Mucosa of descending colon (tissue), 3 donors: ENCODE measurements around the gene ALG11. TPM values are rescaled to one million over a fixed set of nuclear protein-coding genes. Genes with fewer than 3 reads are reported as not detected.
"Not testable (repeated sequence)": the region's sequence is repeated elsewhere in the genome, so short reads cannot be mapped to it uniquely, and the experiment has no call there.

Experiments used
- ATAC-seq: fragments of 200-7000 bp; cut with Tn5 transposase; one replicate; pipeline ENCODE4 v1.9.1; 2020; ENCODE audit warnings: mild to moderate bottlenecking, moderate library complexity
- DNase-seq, 3 donors: peaks; one replicate each; pipeline ENCODE4 v3.0.0-alpha.2; 2020
- H3K36me3 ChIP-seq: fragments of 200-600 bp; one replicate; pipeline ENCODE4 v1.8.0; 2021; ENCODE audit warnings: low read depth, mild to moderate bottlenecking
- H3K4me1 ChIP-seq: fragments of 200-600 bp; one replicate; pipeline ENCODE4 v1.8.0; 2021; ENCODE audit warnings: low read depth, mild to moderate bottlenecking
- H3K4me3 ChIP-seq: fragments of 200-600 bp; one replicate; pipeline ENCODE4 v1.8.0; 2021; ENCODE audit warnings: mild to moderate bottlenecking
- H3K9me3 ChIP-seq: fragments of 200-600 bp; one replicate; pipeline ENCODE4 v1.8.0; 2021; ENCODE audit warnings: mild to moderate bottlenecking
- intact Hi-C, 2 donors: fragments of 100-400 bp; cut with DNase I in 1 of 2; cut with micrococcal nuclease in 1 of 2; formaldehyde crosslinking; loops; one replicate each; pipeline versions ENCODE4 v1.11.0 to v1.11.1; 2022; cut with DNase I, micrococcal nuclease
- total RNA-seq, 3 donors: library from RNA; stranded (reverse); fragmentation: NEBNext Ultra II Directional in 2 of 3; extraction: Animal tissue kit (Norgen Biotek cat#: 25700) in 2 of 3; gene quantifications; one replicate each; pipeline versions ENCODE4 v1.2.1 to v1.2.4, GENCODE V29; 2021 to 2023
- TF ChIP-seq, protein P1 (sequence below): fragments of 200-600 bp; IDR thresholded peaks from one replicate; pipeline ENCODE4 v1.8.0; 2022; ENCODE audit warnings: antibody characterized with exemption, mild to moderate bottlenecking
- donor health status: DM: no; HTN: no; CAD: no; lungs with moderate emphysema.
- donor health status: DM: no; HTN: no; CAD: no.
- donor health status: DM: no; HTN: yes; CAD: no.

Gene ALG11
- total RNA-seq, 3 donors from 2014 or later = 34.3 to 43.3 (median 38.6) TPM

DNA sequence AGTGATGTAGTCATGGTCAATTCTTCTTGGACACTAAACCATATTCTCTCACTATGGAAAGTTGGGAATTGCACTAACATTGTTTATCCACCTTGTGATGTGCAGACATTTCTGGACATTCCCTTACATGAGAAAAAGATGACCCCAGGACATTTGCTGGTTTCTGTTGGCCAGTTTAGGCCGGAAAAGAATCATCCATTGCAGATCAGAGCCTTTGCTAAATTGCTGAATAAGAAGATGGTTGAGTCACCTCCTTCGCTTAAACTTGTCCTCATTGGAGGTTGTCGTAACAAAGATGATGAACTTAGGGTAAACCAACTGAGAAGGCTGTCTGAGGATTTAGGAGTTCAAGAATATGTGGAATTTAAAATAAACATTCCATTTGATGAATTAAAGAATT is 12.3 kb downstream of the ALG11 start, which contains the start of gene UTP14C:
UTP14C (plus strand) TSS at position 211 of the 400 bp plus-strand sequence. CDS start 4,114 bp downstream, outside the sequence.
- ATAC-seq (no peak), DNase-seq (no peak)
- H3K4me1 ChIP-seq = no peaks in the 10 kb centered on the region
- no peaks in the 10 kb centered on the region for H3K36me3 ChIP-seq
- intact Hi-C loops = no loop called here
- no peaks in the 10 kb centered on the region for H3K9me3 ChIP-seq
- no peak within 1 kb of the TSS for H3K4me3 ChIP-seq
- TF ChIP-seq, protein P1, sequence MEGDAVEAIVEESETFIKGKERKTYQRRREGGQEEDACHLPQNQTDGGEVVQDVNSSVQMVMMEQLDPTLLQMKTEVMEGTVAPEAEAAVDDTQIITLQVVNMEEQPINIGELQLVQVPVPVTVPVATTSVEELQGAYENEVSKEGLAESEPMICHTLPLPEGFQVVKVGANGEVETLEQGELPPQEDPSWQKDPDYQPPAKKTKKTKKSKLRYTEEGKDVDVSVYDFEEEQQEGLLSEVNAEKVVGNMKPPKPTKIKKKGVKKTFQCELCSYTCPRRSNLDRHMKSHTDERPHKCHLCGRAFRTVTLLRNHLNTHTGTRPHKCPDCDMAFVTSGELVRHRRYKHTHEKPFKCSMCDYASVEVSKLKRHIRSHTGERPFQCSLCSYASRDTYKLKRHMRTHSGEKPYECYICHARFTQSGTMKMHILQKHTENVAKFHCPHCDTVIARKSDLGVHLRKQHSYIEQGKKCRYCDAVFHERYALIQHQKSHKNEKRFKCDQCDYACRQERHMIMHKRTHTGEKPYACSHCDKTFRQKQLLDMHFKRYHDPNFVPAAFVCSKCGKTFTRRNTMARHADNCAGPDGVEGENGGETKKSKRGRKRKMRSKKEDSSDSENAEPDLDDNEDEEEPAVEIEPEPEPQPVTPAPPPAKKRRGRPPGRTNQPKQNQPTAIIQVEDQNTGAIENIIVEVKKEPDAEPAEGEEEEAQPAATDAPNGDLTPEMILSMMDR = no peak

DNA sequence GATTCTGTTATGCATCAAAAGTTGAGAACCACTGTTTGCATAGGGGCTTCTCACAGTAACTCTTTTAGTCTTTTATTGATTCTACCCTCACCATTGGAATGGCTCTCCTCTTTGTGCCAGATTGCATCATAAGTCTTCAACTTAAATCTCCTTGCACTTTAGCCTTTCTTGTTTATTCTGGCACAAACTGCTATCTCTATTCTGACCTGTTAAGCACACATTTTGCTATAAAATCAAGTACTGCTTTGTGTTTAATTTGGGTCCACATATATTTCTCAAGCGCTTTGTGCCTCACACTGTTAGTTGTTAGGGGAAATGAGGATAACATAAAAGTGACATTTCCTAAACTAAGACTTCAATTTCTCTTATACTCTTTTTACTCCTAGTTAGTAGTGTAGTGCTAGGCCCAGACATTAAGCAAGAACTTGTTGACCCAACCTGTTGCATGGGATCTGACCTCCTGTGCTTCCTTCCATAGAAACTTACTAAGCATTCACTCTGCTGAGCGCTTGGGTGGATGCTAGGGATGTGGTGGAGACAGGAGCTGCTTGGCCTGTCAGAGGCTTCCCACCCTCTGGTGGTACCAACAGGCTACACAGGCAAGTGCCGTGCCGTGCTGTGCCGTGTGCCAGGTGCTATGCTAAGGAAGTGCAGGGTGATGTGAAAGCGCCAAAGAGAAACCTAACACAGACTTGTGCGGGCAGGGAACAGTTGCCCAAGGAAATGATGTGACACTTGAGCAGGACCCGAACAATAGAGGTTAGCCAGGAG is 13.5 kb downstream of the ALG11 start:
- Histone ChIP-seq H3K36me3 (no peaks in the 10 kb centered on the region), H3K4me1 (no peaks in the 10 kb centered on the region), H3K9me3 (no peaks in the 10 kb centered on the region), H3K4me3 (no peak overlapping the region)
- peak; percentile 43 for ATAC-seq
- DNase-seq = no peak
- TF ChIP-seq, protein P1 = no peak
- intact Hi-C loops = no loop called here

DNA sequence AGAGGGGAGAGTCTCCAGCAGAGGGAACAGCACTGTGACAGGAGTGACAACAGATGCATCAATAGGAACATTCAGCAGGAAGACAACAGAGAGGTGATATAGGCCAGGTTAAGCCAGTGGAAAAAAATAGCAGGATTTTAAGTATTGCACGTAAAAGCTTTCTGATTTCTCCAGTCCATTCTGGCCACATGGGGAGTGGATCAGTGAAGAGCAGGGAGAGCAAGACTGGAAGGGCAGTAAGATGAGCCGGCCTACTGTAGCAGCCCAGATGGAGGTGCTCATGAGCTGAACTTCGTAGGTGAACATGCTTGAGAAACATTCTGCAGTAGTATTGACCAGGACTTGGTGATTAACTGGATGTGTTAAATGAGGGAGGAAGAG is 14.0 kb downstream of the ALG11 start:
- ATAC-seq (no peak), DNase-seq (no peak)
- TF ChIP-seq, protein P1 = no peak
- H3K4me3 ChIP-seq = no peak overlapping the region
- H3K36me3 ChIP-seq = no peaks in the 10 kb centered on the region
- intact Hi-C loops = no loop called here
- H3K9me3 ChIP-seq = no peaks in the 10 kb centered on the region
- H3K4me1 ChIP-seq = no peaks in the 10 kb centered on the region

DNA sequence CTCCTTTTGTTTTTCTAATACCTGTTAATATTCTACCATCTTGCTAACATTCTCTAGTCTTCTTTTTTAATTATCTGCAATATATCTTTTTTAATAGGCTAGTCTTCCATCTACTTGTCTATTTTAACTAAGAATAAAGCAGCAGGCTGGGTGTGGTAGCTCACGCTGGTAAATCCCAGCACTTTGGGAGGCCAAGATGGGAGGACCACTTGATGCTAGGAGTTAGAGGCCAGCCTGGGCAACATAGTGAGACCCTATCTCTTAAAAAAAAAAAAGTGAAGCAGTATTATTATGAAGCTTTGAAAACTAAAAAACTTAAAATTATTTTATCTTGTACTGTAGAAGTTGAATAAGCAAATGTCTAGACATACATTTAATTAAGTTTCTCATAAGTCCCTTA is 15.6 kb downstream of the ALG11 start:
- Histone ChIP-seq H3K4me1 (no peaks in the 10 kb centered on the region), H3K9me3 (no peaks in the 10 kb centered on the region), H3K36me3 (no peaks in the 10 kb centered on the region), H3K4me3 (no peak overlapping the region)
- ATAC-seq (no peak), DNase-seq (no peak)
- TF ChIP-seq, protein P1 = no peak
- intact Hi-C loops = no loop called here

DNA sequence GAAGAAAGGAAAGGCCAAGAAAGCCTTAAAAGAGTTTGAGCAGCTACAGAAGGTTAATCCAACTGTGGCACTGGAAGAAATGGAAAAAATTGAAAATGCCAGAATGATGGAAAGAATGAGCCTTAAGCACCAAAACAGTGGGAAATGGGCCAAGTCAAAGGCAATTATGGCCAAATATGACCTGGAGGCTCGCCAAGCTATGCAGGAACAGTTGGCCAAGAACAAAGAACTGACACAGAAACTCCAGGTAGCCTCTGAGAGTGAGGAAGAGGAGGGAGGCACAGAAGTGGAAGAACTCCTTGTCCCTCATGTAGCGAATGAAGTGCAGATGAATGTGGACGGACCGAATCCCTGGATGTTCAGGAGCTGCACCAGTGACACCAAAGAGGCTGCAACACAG is 17.4 kb downstream of the ALG11 start:
- ATAC-seq (peak; percentile 26), DNase-seq (peak in 1 of 3 donors; percentile 54)
- no peaks in the 10 kb centered on the region for H3K9me3 ChIP-seq
- no peaks in the 10 kb centered on the region for H3K36me3 ChIP-seq
- TF ChIP-seq, protein P1 = no peak
- H3K4me1 ChIP-seq = no peaks in the 10 kb centered on the region
- intact Hi-C loops = no loop called here
- H3K4me3 ChIP-seq = no peak overlapping the region

DNA sequence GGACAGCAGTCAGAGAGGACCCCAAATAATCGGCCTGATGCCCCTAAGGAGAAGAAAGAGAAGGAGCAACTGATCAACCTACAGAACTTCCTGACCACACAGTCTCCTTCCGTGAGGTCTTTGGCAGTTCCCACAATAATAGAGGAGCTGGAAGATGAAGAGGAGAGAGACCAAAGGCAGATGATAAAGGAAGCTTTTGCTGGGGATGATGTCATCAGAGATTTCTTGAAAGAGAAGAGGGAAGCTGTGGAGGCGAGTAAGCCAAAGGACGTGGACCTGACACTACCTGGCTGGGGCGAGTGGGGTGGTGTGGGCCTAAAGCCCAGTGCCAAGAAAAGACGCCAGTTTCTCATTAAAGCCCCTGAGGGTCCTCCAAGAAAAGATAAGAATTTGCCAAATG is 18.2 kb downstream of the ALG11 start:
- ATAC-seq, DNase-seq, H3K4me1 ChIP-seq, H3K9me3 ChIP-seq, H3K4me3 ChIP-seq, H3K36me3 ChIP-seq, intact Hi-C loops: not testable (repeated sequence)
